ENCODE results near the gene CDK1.

- no peak for TF ChIP-seq CTCF (IDR thresholded peaks at IDR 0.05; ENCODE audit: low read depth, low read length)
- TF ChIP-seq EZH2phosphoT487 (IDR thresholded peaks at IDR 0.05; ENCODE audit: low read depth), result no peak
Observed at GRCh38 chr10:60753152-60753551, 25.1 kb upstream of the CDK1 start.
